GM19438 (cell line): Measurements from ENCODE around the gene SUCO.
"Not testable (repeated sequence)": the region's sequence is repeated elsewhere in the genome, so short reads cannot be mapped to it uniquely, and the experiment has no call there.

Experiments used
- ATAC-seq: cut with Tn5 transposase; IDR thresholded peaks from one replicate; pipeline ENCODE4 v1.9.1; 2021; ENCODE audit warnings: low read depth; ENCODE audit not compliant: unreplicated experiment

Gene SUCO

DNA sequence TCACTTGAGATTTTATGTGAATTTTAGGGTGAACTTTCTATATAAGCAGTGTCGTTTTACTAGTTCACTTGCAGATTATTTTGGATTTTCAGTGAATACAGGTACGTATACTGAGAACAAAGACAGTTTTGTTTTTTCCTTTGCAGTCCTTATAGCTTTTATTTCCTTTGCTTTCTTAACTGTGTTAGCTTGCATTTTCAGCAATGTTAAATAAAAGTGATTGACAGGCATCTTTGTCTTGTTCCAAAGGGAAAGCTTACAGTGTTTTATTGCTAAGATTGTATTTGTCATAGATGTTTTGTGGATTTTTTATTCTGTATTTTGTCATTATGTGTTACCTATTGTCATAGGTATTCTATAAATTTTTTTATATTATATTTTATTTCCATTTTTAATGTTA is 72.7 kb downstream of the SUCO start:
- ATAC-seq: no peak

- no peak for ATAC-seq
These were observed 74.2 kb downstream of the SUCO start for GRCh38 chr1:172607145-172607544.

DNA sequence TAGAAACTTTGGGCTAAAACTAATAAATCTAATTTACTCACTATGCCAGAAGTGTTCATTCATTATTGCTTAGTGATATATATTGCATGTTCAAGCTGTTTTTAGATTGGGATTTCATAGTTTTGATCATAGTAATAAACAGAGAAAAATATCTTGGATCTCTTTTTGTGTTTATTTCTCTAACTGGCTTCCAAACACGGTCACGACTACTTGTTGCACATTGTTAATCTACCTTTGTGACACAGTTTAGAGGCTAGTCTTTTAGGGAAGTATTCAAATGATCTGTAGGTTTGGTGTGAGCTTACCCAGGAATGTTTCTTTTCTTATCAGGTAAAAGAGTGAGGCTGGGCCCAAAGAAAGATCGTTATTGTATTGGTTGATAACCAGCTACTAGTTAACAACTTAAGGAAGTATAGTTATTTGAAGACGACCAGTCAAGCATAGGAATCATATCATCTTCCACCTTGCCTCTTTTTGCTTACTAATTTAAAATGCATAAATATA is 75.2 kb downstream of the SUCO start:
- no peak for ATAC-seq

- ATAC-seq: no peak
These were observed 76.6 kb downstream of the SUCO start for GRCh38 chr1:172609528-172609927.

- ATAC-seq: no peak
These were observed 79.5 kb downstream of the SUCO start for GRCh38 chr1:172612478-172612877.

GRCh38 chr1:172613294-172613693 is 80.3 kb downstream of the SUCO start:
- no peak for ATAC-seq

GRCh38 chr1:172616195-172616594 is 83.2 kb downstream of the SUCO start:
- ATAC-seq: no peak

GRCh38 chr1:172616636-172617035 is 83.7 kb downstream of the SUCO start:
- ATAC-seq: no peak

DNA sequence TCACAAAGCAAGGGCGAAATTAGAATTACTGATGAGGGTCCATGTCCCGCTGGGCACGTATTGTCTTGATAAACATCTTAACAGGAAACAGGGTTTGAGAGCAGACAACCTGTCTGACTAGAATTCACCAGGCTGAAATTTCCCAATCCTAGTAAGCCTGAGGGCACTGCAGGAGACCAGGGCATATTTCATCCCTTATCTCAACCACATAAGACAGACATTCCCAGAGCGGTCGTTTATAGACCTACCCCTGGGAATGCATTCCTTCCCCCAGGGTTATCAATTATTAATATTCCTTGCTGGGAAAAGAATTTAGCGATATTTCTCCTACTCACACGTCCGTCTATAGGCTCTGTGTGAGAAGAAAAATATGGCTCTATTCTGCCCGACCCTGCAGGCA is 87.7 kb downstream of the SUCO start:
- ATAC-seq: not testable (repeated sequence)

DNA sequence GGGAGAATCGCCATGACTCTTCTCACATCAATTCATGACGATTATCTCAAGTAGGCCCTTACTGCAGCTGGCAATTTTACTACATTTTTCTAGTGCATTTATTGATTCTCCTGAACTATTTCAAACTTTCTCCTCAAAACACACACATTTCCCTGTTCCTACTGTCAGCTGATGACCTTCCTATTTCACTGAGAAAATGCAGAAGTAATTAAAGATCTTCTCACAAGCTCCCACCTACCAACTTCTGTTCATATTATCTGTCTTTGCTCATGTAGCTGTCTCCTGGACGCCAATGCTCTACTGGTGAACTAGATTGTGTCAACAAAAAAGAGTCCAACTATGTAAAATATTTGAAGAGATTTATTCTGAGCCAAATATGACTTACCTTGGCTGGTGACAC is 89.6 kb downstream of the SUCO start:
- no peak for ATAC-seq

DNA sequence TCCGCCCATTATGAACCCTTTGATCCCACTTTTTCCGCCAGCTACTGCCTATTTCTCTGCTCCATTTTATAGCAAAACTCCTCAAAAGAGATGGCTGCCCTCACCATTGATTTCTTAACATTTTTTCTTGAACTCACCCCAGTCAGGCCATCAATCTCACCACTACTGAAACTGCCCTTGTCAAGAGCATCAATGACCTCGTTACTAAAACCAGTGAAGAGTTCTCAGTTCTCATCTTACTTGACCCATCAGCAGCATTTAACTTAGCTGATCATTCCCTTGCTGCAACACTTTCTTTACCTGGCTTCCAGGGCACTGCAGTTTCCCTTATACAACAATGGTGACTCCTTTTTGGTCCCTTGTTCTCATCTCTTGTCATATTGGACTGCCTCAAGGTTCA is 90.8 kb downstream of the SUCO start:
- no peak for ATAC-seq

DNA sequence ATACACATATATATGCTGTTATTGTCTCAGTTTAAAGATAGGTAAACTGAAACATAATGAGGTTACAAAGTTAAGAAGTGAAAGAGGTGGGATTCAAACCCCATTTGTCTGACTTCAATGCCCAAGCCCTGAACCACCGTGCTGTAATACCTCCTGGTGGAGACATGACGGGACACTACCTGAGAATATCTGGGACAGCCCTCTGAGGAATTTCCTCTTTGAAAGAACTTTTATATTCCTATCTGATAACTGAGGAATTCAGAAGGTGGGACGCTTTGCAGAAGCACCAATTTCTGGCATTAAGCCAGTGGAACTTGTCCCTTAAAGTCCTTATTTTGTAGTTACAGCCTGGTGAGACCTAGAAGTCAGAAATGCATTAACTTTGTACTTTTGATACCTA is 93.9 kb downstream of the SUCO start:
- no peak for ATAC-seq

DNA sequence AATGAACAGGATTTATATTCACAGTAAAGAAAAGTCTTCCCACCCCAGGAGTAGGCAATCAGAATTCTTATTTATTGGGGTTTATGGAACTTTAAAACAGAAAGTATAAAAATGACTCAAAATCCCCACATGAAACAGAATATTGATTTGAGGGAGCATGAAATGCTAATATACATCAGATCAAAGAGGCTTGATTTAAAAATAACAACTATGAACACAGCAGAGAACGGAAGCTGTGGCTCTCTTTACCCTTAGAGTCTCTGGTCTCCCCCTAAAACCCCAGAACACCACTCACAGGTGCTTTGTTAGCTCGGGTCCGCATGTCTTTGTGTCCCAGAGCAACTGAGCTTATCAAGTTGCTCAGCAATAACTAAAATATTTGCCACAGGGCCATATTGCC is 94.8 kb downstream of the SUCO start:
- no peak for ATAC-seq

- ATAC-seq: no peak
These were observed 95.5 kb downstream of the SUCO start for GRCh38 chr1:172628401-172628800.

GRCh38 chr1:172629170-172629569 is 96.2 kb downstream of the SUCO start:
- ATAC-seq: no peak

GRCh38 chr1:172629638-172630037 is 96.7 kb downstream of the SUCO start:
- no peak for ATAC-seq

DNA sequence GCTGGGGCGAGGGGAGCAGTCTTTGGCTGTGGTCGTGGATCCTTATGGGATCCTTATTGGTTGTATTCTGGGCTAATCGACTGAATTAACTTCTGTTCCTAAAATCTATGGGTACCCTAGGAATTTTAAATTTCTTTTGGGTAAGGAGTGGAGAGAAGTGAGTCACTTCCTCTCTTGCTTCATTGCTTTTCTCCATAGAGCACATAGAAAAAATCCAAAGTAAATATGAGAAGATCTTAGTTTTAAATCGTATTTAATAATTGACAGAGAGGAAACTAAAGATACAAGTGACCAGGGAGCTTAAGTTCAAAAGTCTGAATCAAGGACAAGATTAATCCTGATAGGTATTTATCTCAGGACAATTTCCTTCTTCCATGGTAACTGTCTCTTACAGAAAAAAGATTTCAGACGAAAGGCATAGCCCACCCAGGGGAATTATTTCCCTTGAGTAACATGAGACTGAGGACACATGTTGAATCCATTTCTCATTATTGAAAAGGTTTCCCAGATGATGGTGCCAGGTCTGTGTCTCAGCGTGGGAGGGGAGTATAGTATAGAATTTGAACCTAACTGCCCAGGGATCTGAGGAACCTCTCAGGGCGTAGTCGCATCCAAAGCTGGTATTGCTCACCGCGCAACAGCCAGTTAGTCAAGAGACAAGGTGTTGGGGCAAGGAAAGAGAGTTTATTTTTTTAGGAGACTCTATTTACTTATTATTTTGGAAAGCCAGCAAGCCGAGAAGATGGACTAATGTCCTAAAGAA is 97.3 kb downstream of the SUCO start:
- no peak for ATAC-seq

DNA sequence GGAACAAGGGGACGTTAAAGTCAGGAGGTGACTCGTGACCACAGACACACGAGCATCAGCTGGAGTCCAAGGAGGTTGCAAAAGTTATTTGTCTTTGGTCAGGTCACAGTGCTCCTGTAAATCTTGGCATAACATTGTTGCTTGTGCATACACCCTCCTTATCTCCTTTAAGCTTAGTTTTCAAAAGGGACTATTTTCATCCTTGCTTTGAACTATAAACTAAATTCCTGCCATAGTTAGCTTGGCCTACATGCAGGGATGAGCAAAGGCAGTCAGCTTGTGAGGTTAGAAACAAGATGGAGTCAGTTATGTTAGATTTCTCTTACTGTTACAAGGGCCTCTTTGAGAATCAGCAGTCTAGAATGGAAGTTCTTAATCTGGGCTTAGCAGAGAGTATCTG is 97.9 kb downstream of the SUCO start:
- no peak for ATAC-seq

DNA sequence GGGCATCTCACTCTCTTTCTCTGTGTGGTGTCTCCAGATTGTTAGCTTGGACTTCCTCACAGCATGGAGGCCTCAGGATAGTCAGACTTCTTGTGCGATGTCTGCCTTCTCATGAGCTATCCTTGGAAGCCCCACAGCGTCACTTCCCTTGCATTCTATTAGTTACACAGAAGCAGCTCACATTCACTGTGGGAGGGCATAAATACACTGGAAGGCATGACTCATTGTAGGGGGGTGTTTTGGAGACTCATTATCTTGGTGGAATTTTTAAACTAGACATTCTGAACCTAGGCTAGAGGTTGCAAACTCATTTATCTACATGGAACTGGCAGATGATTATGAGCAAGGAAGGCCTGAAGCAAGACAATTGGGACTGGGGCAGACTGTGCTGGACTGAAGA is 104.6 kb downstream of the SUCO start:
- no peak for ATAC-seq

DNA sequence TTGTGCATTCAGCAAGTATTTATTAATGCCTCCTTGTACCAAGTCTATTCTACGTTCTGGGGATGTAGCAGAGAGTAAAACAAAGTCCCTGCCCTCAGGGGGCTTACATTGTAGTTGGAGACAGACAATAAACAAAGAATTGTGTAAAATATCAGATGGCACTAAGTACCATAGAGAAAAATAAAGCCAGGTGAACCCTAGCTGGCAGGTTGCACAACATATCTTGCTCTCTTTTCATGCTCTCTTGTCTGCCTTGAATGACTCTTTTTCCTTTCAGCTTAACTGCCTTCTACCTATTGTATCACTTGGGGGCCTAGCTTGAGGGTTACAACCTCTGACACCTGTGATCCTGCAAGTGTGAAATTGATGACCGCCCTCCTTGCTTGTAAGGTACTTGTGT is 105.3 kb downstream of the SUCO start:
- ATAC-seq: no peak

GRCh38 chr1:172638885-172639831 is 106.2 kb downstream of the SUCO start:
- peak; percentile 71 for ATAC-seq

GRCh38 chr1:172640111-172640510 is 107.2 kb downstream of the SUCO start:
- no peak for ATAC-seq
